K562 (cell line): ENCODE results near the gene ARHGEF33. TPM values are rescaled to one million over a fixed set of nuclear protein-coding genes. Genes with fewer than 3 reads are reported as not detected.

ENCODE experiments used
- BRCA1 ChIP-seq, 2 experiments: fragments of 450-650 bp in 1 of 2; sonication (generic) in 1 of 2; formaldehyde crosslinking in 1 of 2; IDR thresholded peaks; 2 replicates each; pipeline versions ENCODE4 v1.5.0 to v1.6.1; 2017 to 2020; ENCODE audit warnings: mild to moderate bottlenecking in 1 of 2, missing genetic modification reagents in 1 of 2
- CHCHD3 ChIP-seq: fragments of 250-450 bp; sonication (Bioruptor Pico); IDR thresholded peaks from 2 replicates; pipeline ENCODE4 v2.1.2; 2022; ENCODE audit warnings: mild to moderate bottlenecking
- HLTF ChIP-seq: fragments of 450-650 bp; IDR thresholded peaks from 2 replicates; pipeline ENCODE4 v1.6.1; 2016
- KLF16 ChIP-seq: IDR thresholded peaks from 2 replicates; pipeline ENCODE4 v1.6.1; 2016; ENCODE audit warnings: antibody characterized with exemption
- MAZ ChIP-seq, 2 experiments: fragments of 450-650 bp in 1 of 2; sonication (generic) in 1 of 2; formaldehyde crosslinking; IDR thresholded peaks in 1 of 2; conservative IDR thresholded peaks in 1 of 2; 2 replicates each; pipeline versions ENCODE4 v1.4.0 to v1.5.0; 2020; ENCODE audit warnings: mild to moderate bottlenecking in 1 of 2, missing genetic modification reagents in 1 of 2
- POLR2AphosphoS2 ChIP-seq: IDR thresholded peaks from 2 replicates; pipeline ENCODE4 v1.6.1; 2012; ENCODE audit warnings: low read length, improper control_type of control experiment
- POLR2G ChIP-seq: fragments of 200-400 bp; formaldehyde crosslinking; IDR thresholded peaks from 2 replicates; pipeline ENCODE4 v1.6.1; 2017; ENCODE audit warnings: low read depth, mild to moderate bottlenecking, antibody characterized with exemption, low read length, moderate library complexity
- RAD21 ChIP-seq, 2 experiments: fragments of 250-450 bp in 1 of 2; fragments of 450-650 bp in 1 of 2; sonication (Bioruptor Pico) in 1 of 2; formaldehyde crosslinking in 1 of 2; IDR thresholded peaks in 1 of 2; conservative IDR thresholded peaks in 1 of 2; 2 replicates each; pipeline versions ENCODE4 v1.4.0 to v1.8.0; 2020 to 2022; ENCODE audit warnings: mild to moderate bottlenecking in 2 of 2, moderate library complexity in 1 of 2
- RFX1 ChIP-seq: fragments of 450-650 bp; IDR thresholded peaks from 2 replicates; pipeline ENCODE4 v1.6.1; 2016; ENCODE audit warnings: mild to moderate bottlenecking, moderate library complexity
- SP1 ChIP-seq: sonication (generic); formaldehyde crosslinking; IDR thresholded peaks from 2 replicates; pipeline ENCODE4 v1.8.1; 2022; ENCODE audit warnings: mild to moderate bottlenecking, missing genetic modification reagents
- YBX1 ChIP-seq: fragments of 450-650 bp; IDR thresholded peaks from 2 replicates; pipeline ENCODE4 v1.7.1; 2016; ENCODE audit warnings: mild to moderate bottlenecking
- ZNF212 ChIP-seq: fragments of 450-650 bp; formaldehyde crosslinking; IDR thresholded peaks from 2 replicates; pipeline ENCODE4 v1.4.0; 2020; ENCODE audit warnings: mild to moderate bottlenecking
- ZNF445 ChIP-seq: fragments of 250-450 bp; sonication (Bioruptor Pico); IDR thresholded peaks from 2 replicates; pipeline ENCODE4 v1.4.0; 2020; ENCODE audit warnings: low read depth, mild to moderate bottlenecking, moderate library complexity
- polyA plus RNA-seq, 8 experiments: library from polyadenylated mRNA; depleted of rRNA in 4 of 8; stranded (reverse) in 5 of 8; unstranded in 3 of 8; fragments of >200 nt; fragmentation: Nextera tagmentation in 2 of 8; fragmentation: Illumina TruSeq in 1 of 8; extraction: Ambion mirVana in 2 of 8; extraction: Trizol in 1 of 8; gene quantifications; 2 replicates each; pipeline versions ENCODE4 v1.2.1 to v1.2.3, GENCODE V29; 2011 to 2014; ENCODE audit warnings: inconsistent platforms in 1 of 8, missing spikeins in 1 of 8
- total RNA-seq, 7 experiments: library from RNA; depleted of rRNA in 6 of 7; stranded (reverse); fragments of >200 nt in 6 of 7; fragmentation: Illumina TruSeq in 2 of 7; extraction: Trizol in 2 of 7; gene quantifications; 2 replicates each; pipeline versions ENCODE4 v1.2.1 to v1.2.3, GENCODE V29; 2011 to 2021; ENCODE audit warnings: low replicate concordance in 1 of 7
- TF ChIP-seq, protein P1 (sequence below): fragments of 450-650 bp; IDR thresholded peaks from 2 replicates; pipeline ENCODE4 v1.7.1; 2018; ENCODE audit warnings: mild to moderate bottlenecking, low read depth; ENCODE audit not compliant: partially characterized antibody
- TF ChIP-seq, protein P2 (sequence below): fragments of 250-450 bp; sonication (Bioruptor Pico); IDR thresholded peaks from 2 replicates; pipeline ENCODE4 v1.5.0; 2022; ENCODE audit warnings: mild to moderate bottlenecking
- TF ChIP-seq, protein P3 (sequence below): fragments of 450-650 bp; formaldehyde crosslinking; IDR thresholded peaks from 2 replicates; pipeline ENCODE4 v1.4.0; 2022; ENCODE audit warnings: missing genetic modification characterization
- TF ChIP-seq, protein P4 (sequence below): sonication (generic); formaldehyde crosslinking; IDR thresholded peaks from 2 replicates; pipeline ENCODE4 v1.8.1; 2023; ENCODE audit warnings: mild to moderate bottlenecking, missing genetic modification reagents

The ARHGEF33 gene
- total and polyA plus RNA-seq, 9 of the 15 experiments (the other 6 are each of a cell fraction or from before 2014, with no cell fraction given) = 0.01 to 0.08 (median 0.03) TPM; not detected in 5

DNA sequence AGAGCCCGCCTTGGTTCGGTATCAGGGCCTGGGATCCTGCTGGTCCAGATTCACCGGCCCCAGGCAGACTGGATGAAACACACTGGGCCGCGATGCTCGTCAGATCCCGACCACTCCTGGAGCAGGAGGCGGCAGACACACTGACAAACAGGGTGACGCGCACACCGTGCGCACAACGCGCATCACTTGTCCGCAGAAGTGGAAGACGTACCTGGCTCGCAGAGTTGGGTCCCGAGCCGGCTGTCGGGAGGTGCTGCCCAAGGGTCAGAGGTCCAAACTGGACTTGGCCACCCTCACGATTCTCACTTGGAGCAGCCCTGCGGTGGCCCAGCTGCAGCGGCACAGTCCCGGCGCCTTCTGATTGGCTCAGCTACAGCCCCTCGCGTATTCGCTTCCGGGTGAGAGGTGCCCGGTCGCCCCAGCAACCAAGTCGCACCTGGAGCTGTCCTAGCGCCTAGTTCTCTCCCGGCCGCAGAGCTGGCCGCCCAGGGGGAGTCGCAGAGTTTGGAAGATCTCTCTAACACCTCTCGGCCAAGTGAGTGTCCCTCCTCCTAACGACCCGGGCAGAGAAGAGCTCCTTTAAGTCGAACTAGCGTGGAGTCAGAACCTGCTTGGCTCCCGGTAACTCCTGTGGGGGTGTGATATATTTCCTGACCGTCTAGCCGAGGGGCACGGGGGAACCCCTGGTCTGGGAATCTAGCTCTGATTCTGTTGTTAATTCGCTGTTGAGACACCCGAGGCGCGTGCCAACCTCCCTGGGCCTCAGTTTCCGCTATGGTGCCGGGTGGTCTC, 13.9 kb upstream of the ARHGEF33 start, which contains the start of the genes DHX57 and MORN2 (continued):
- TF ChIP-seq, protein P1, sequence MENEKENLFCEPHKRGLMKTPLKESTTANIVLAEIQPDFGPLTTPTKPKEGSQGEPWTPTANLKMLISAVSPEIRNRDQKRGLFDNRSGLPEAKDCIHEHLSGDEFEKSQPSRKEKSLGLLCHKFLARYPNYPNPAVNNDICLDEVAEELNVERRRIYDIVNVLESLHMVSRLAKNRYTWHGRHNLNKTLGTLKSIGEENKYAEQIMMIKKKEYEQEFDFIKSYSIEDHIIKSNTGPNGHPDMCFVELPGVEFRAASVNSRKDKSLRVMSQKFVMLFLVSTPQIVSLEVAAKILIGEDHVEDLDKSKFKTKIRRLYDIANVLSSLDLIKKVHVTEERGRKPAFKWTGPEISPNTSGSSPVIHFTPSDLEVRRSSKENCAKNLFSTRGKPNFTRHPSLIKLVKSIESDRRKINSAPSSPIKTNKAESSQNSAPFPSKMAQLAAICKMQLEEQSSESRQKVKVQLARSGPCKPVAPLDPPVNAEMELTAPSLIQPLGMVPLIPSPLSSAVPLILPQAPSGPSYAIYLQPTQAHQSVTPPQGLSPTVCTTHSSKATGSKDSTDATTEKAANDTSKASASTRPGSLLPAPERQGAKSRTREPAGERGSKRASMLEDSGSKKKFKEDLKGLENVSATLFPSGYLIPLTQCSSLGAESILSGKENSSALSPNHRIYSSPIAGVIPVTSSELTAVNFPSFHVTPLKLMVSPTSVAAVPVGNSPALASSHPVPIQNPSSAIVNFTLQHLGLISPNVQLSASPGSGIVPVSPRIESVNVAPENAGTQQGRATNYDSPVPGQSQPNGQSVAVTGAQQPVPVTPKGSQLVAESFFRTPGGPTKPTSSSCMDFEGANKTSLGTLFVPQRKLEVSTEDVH = peak; percentile 36
- no peak for TF ChIP-seq HLTF
- no peak for TF ChIP-seq KLF16
- TF ChIP-seq, protein P2, sequence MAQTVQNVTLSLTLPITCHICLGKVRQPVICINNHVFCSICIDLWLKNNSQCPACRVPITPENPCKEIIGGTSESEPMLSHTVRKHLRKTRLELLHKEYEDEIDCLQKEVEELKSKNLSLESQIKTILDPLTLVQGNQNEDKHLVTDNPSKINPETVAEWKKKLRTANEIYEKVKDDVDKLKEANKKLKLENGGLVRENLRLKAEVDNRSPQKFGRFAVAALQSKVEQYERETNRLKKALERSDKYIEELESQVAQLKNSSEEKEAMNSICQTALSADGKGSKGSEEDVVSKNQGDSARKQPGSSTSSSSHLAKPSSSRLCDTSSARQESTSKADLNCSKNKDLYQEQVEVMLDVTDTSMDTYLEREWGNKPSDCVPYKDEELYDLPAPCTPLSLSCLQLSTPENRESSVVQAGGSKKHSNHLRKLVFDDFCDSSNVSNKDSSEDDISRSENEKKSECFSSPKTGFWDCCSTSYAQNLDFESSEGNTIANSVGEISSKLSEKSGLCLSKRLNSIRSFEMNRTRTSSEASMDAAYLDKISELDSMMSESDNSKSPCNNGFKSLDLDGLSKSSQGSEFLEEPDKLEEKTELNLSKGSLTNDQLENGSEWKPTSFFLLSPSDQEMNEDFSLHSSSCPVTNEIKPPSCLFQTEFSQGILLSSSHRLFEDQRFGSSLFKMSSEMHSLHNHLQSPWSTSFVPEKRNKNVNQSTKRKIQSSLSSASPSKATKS = no peak
- TF ChIP-seq, protein P3, sequence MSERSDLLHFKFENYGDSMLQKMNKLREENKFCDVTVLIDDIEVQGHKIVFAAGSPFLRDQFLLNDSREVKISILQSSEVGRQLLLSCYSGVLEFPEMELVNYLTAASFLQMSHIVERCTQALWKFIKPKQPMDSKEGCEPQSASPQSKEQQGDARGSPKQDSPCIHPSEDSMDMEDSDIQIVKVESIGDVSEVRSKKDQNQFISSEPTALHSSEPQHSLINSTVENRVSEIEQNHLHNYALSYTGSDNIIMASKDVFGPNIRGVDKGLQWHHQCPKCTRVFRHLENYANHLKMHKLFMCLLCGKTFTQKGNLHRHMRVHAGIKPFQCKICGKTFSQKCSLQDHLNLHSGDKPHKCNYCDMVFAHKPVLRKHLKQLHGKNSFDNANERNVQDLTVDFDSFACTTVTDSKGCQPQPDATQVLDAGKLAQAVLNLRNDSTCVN (CRISPR knock-in tag) = no peak
- TF ChIP-seq POLR2AphosphoS2 = no peak
- TF ChIP-seq ZNF445 (CRISPR knock-in tag) = no peak
- no peak for TF ChIP-seq ZNF212 (CRISPR knock-in tag)
- TF ChIP-seq BRCA1 (IDR thresholded peaks at IDR 0.05) = no peak
- no peak for TF ChIP-seq BRCA1 (CRISPR knock-in tag; IDR thresholded peaks at IDR 0.05)
- no peak for TF ChIP-seq YBX1
- TF ChIP-seq, protein P4, sequence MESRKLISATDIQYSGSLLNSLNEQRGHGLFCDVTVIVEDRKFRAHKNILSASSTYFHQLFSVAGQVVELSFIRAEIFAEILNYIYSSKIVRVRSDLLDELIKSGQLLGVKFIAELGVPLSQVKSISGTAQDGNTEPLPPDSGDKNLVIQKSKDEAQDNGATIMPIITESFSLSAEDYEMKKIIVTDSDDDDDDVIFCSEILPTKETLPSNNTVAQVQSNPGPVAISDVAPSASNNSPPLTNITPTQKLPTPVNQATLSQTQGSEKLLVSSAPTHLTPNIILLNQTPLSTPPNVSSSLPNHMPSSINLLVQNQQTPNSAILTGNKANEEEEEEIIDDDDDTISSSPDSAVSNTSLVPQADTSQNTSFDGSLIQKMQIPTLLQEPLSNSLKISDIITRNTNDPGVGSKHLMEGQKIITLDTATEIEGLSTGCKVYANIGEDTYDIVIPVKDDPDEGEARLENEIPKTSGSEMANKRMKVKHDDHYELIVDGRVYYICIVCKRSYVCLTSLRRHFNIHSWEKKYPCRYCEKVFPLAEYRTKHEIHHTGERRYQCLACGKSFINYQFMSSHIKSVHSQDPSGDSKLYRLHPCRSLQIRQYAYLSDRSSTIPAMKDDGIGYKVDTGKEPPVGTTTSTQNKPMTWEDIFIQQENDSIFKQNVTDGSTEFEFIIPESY (CRISPR knock-in tag) = peak; percentile 63; the same call in 1 of the 2 replicates
- peak; percentile 97 for TF ChIP-seq RFX1
- no peak for TF ChIP-seq CHCHD3 (CRISPR knock-in tag)
- TF ChIP-seq RAD21 (CRISPR knock-in tag; conservative IDR thresholded peaks at IDR 0.05 in 1 of 2, IDR thresholded peaks at IDR 0.05 in 1 of 2) = no peak
- peak; percentile 42; the same call in 1 of the 2 replicates for TF ChIP-seq SP1 (CRISPR knock-in tag)
- TF ChIP-seq POLR2G = peak; percentile 79
- TF ChIP-seq MAZ (CRISPR knock-in tag; conservative IDR thresholded peaks at IDR 0.05 in 1 of 2, IDR thresholded peaks at IDR 0.05 in 1 of 2) = peak; percentile 29 to 52; a peak in 2 of 4 replicates
